22Rv1 (cell line): Measurements from ENCODE around the gene SOD1.

Source experiments
- H3K27ac ChIP-seq: fragments of 450-650 bp; 2 replicates; pipeline ENCODE4 v1.5.1; 2017
- CTCF ChIP-seq: fragments of 450-650 bp; IDR thresholded peaks from 2 replicates; pipeline ENCODE4 v1.5.1; 2017; ENCODE audit warnings: mild to moderate bottlenecking
- ZFX ChIP-seq: fragments of 450-650 bp; IDR thresholded peaks from 2 replicates; pipeline ENCODE4 v1.6.1; 2017; ENCODE audit warnings: antibody characterized with exemption, borderline replicate concordance

Gene SOD1

GRCh38 chr21:31667639-31668038, 8.1 kb downstream of the SOD1 start:
- TF ChIP-seq ZFX (no peak), CTCF (no peak)
- no peak overlapping the region for H3K27ac ChIP-seq

GRCh38 chr21:31668651-31669491, 9.4 kb downstream of the SOD1 start:
- TF ChIP-seq CTCF (no peak), ZFX (no peak)
- H3K27ac ChIP-seq: no peak overlapping the region

- no peak overlapping the region for H3K27ac ChIP-seq
- TF ChIP-seq CTCF (no peak), ZFX (no peak)
Observed at GRCh38 chr21:31670070-31670469, 10.6 kb downstream of the SOD1 start.

- TF ChIP-seq CTCF: no peak
- no peak for TF ChIP-seq ZFX
- no peak overlapping the region for H3K27ac ChIP-seq
Observed at GRCh38 chr21:31671146-31671716, 11.7 kb downstream of the SOD1 start.

- no peak overlapping the region for H3K27ac ChIP-seq
- TF ChIP-seq CTCF (no peak), ZFX (no peak)
Observed at GRCh38 chr21:31671931-31672330, 12.4 kb downstream of the SOD1 start.

- TF ChIP-seq CTCF (no peak), ZFX (no peak)
- H3K27ac ChIP-seq: no peak overlapping the region
Observed at GRCh38 chr21:31673321-31673912, 13.9 kb downstream of the SOD1 start.

- TF ChIP-seq CTCF (no peak), ZFX (no peak)
- no peak overlapping the region for H3K27ac ChIP-seq
Observed at GRCh38 chr21:31675318-31675717, 15.8 kb downstream of the SOD1 start.
